Measurements from ENCODE around the gene UTS2B. TPM values are rescaled to one million over a fixed set of nuclear protein-coding genes. Genes with fewer than 3 reads are reported as not detected.

The UTS2B gene
- total RNA-seq, 1 experiment from 2014 or later: 1.1 TPM

DNA sequence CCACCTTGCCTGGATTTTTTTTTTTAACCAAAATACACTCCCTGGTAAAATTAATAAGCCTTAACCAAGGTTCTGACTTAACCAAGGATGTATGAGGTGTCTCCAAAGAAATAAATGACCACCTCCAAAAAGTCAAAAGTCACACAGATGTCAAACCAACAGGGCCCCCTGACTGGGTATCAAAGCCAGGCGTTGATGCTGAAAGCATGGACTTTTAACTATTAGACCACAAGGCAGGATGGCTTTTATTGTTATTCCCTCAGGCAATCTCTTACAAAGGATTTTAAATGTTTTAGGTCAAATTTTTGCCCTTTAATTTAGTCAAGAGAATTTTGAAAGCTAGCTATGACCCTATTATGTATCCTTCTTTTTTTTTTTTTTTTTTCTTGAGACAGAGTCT is 70.8 kb downstream of the UTS2B start:
- intact Hi-C loops (cut with micrococcal nuclease; ENCODE audit: unreplicated experiment): loop anchor here (2.0 kb wide), 1 partner anchor 71 kb away; the partner anchor contains the start of gene UTS2B
- POLR2A ChIA-PET (ENCODE audit: unreplicated experiment): no interaction called here
- BruUV-seq (replicated peaks): no TSS peak

DNA sequence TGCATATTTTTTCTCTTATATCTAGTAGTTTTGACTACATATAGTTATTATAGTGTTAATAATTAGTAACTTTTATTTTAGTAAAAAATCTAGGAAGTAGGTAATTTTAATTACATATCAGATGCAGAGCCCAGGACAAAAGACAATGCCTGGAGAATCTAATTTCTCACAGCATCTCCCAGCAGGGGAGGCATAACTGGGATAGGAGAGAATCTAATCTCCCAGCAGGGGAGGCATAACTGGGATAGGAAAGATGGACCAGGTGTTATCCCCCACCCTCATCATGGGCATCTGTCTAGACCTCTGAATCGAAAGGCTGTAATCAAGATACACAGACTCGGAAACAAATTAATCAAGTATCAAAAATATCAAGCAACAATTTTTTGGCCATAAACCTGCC is 73.0 kb downstream of the UTS2B start:
- H3K9me2 ChIP-seq (ENCODE audit: insufficient read depth): no peaks in the 10 kb centered on the region
- H3K27me3 ChIP-seq (ENCODE audit: insufficient read depth, low read depth): no peaks in the 10 kb centered on the region
- 0 out of 2 replicates have a peak, but pooled peaks cover 5% of the 10 kb centered on the region for H3K9me3 ChIP-seq (ENCODE audit: insufficient read depth, low read depth)
- H3K4me2 ChIP-seq: no peak overlapping the region
- H4K20me1 ChIP-seq (ENCODE audit: insufficient read depth): no peaks in the 10 kb centered on the region
- H3K79me2 ChIP-seq (ENCODE audit: low read depth): no peaks in the 10 kb centered on the region
- no peak overlapping the region for H3K4me3 ChIP-seq
- ChIA-PET CTCF (no interaction called here), POLR2A (ENCODE audit: unreplicated experiment) (no interaction called here)
- H3K27ac ChIP-seq: no peak overlapping the region
- no peaks in the 10 kb centered on the region for H3F3A ChIP-seq (ENCODE audit: insufficient read depth, low read depth)
- BruUV-seq (replicated peaks): no TSS peak
- intact Hi-C loops (cut with micrococcal nuclease; ENCODE audit: unreplicated experiment): no loop called here
- DNase-seq: no peak
- H3K4me1 ChIP-seq (replicated peaks; ENCODE audit: insufficient read depth): no peaks in the 10 kb centered on the region
- H3K36me3 ChIP-seq (ENCODE audit: low read depth): no peaks in the 10 kb centered on the region
- no peak overlapping the region for H2AFZ ChIP-seq
- TF ChIP-seq EZH2 (IDR thresholded peaks at IDR 0.05; ENCODE audit: low read depth): no peak
- TF ChIP-seq, protein P1, sequence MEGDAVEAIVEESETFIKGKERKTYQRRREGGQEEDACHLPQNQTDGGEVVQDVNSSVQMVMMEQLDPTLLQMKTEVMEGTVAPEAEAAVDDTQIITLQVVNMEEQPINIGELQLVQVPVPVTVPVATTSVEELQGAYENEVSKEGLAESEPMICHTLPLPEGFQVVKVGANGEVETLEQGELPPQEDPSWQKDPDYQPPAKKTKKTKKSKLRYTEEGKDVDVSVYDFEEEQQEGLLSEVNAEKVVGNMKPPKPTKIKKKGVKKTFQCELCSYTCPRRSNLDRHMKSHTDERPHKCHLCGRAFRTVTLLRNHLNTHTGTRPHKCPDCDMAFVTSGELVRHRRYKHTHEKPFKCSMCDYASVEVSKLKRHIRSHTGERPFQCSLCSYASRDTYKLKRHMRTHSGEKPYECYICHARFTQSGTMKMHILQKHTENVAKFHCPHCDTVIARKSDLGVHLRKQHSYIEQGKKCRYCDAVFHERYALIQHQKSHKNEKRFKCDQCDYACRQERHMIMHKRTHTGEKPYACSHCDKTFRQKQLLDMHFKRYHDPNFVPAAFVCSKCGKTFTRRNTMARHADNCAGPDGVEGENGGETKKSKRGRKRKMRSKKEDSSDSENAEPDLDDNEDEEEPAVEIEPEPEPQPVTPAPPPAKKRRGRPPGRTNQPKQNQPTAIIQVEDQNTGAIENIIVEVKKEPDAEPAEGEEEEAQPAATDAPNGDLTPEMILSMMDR (conservative IDR thresholded peaks at IDR 0.05): no peak

More for the DNA sequence above, 70.8 kb downstream of the UTS2B start:
- Histone ChIP-seq H4K20me1 (ENCODE audit: insufficient read depth) (no peaks in the 10 kb centered on the region), H3K4me1 (replicated peaks; ENCODE audit: insufficient read depth) (no peaks in the 10 kb centered on the region), H3K27me3 (ENCODE audit: insufficient read depth, low read depth) (no peaks in the 10 kb centered on the region), H3K79me2 (ENCODE audit: low read depth) (no peaks in the 10 kb centered on the region), H2AFZ (no peak overlapping the region), H3K9me2 (ENCODE audit: insufficient read depth) (no peaks in the 10 kb centered on the region), H3K4me3 (no peak overlapping the region), H3K27ac (no peak overlapping the region), H3F3A (ENCODE audit: insufficient read depth, low read depth) (no peaks in the 10 kb centered on the region), H3K4me2 (no peak overlapping the region), H3K36me3 (ENCODE audit: low read depth) (no peaks in the 10 kb centered on the region), H3K9me3 (ENCODE audit: insufficient read depth, low read depth) (no peaks in the 10 kb centered on the region)
- CTCF ChIA-PET: interaction anchor here (0.7 kb wide), 2 partner anchors 15 to 40 kb away, joined by 3 to 4 read pairs; no protein-coding TSS in a partner anchor
- TF ChIP-seq, protein P1 (conservative IDR thresholded peaks at IDR 0.05): no peak
- no peak for TF ChIP-seq EZH2 (IDR thresholded peaks at IDR 0.05; ENCODE audit: low read depth)
- no peak for DNase-seq

DNA sequence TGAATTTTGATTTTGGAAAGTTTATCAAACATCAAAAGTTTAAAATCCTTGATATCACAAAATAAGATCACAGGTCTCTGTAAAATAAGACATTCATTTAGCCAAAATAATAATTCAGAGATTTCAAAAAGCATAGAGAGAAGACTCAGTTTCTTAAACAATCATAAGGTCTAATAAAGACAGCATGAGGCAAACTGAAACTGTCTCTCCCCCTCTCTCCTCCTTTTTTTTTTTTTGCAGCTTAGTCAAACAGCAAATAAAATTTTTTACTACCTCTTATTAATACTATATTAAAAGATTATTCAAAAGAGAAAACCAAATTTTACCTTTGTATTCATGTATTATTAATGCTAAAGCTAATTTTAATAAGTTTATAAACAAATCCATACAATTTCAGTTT is 73.9 kb downstream of the UTS2B start:
- 0 out of 2 replicates have a peak, but pooled peaks cover 9% of the 10 kb centered on the region for H3K9me3 ChIP-seq (ENCODE audit: insufficient read depth, low read depth)
- no peaks in the 10 kb centered on the region for H3K79me2 ChIP-seq (ENCODE audit: low read depth)
- H3K4me2 ChIP-seq: no peak overlapping the region
- no peak for DNase-seq
- no peaks in the 10 kb centered on the region for H3K4me1 ChIP-seq (replicated peaks; ENCODE audit: insufficient read depth)
- TF ChIP-seq, protein P1 (conservative IDR thresholded peaks at IDR 0.05): no peak
- TF ChIP-seq EZH2 (IDR thresholded peaks at IDR 0.05; ENCODE audit: low read depth): no peak
- no peak overlapping the region for H3K27ac ChIP-seq
- no peaks in the 10 kb centered on the region for H4K20me1 ChIP-seq (ENCODE audit: insufficient read depth)
- ChIA-PET POLR2A (ENCODE audit: unreplicated experiment) (no interaction called here), CTCF (no interaction called here)
- H3K36me3 ChIP-seq (ENCODE audit: low read depth): no peaks in the 10 kb centered on the region
- BruUV-seq (replicated peaks): no TSS peak
- H3F3A ChIP-seq (ENCODE audit: insufficient read depth, low read depth): no peaks in the 10 kb centered on the region
- H3K9me2 ChIP-seq (ENCODE audit: insufficient read depth): no peaks in the 10 kb centered on the region
- intact Hi-C loops (cut with micrococcal nuclease; ENCODE audit: unreplicated experiment): no loop called here
- H3K4me3 ChIP-seq: no peak overlapping the region
- no peaks in the 10 kb centered on the region for H3K27me3 ChIP-seq (ENCODE audit: insufficient read depth, low read depth)
- no peak overlapping the region for H2AFZ ChIP-seq

Data from PC-9 (cell line).